ENCODE results near the gene SPESP1.

The SPESP1 gene

DNA sequence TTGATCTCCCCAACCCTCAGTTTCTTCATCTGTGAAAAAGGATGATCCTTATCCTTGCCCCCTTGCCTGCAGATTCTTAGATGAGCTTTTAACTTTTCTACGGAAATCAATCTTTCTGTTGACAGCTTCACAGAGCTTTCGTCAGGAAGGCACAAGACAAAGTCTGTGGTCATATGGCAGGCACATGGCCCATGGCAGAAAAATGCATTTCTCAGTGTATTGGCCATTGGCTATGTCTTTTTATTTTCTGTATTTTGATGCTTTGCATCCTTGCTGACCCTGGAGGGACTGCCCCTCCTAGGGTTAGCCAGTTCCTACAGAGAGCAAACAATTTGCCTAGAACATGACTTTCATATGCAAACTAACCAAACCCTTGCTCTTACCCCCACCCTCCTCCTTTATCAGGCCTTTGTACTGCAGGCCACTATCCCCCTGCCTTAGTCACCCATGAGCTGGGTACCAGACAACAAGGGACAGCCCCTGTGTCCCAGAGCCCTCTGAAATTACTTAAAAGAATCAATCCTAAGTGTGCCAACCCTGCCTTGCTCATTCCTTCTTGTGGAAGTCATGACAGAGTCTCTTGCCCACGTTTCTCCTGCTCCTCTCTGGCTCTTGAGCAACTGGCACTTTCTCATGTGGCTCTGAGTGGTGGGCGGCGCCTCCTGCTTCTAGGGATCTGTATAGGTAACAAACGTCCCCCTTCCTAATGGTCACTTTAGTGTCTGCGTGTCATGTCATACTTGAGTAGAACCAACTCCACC lies 60.1 kb downstream of the SPESP1 start:
- DNase-seq (ENCODE audit: low read depth in 2 of 2, low spot score in 1 of 2): no peak

DNA sequence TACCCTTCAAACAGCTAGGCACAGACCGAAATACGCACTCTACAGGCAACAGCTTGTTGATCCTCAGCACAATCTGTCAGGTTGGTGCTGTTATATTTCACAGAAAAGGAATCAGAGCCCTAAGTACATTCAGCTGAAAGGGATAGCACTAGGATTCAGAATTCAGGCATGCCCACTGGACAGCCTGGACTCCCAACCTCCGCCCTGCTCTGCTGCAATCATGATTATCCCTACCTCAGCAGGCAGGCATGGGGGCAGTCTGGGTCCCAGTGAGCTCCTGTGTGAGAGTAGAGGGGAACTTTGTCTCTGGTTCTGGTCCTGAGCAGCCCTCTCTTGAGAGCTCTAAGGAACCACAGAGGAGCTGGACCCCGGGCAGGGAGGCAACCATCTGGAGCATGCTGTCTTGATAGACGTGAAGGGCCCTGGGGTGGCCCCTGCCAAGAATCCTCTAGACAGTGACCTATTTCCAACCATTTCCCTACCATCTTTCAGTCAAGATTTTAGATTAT lies 60.7 kb downstream of the SPESP1 start:
- no peak for DNase-seq (ENCODE audit: low read depth in 2 of 2, low spot score in 1 of 2)

DNA sequence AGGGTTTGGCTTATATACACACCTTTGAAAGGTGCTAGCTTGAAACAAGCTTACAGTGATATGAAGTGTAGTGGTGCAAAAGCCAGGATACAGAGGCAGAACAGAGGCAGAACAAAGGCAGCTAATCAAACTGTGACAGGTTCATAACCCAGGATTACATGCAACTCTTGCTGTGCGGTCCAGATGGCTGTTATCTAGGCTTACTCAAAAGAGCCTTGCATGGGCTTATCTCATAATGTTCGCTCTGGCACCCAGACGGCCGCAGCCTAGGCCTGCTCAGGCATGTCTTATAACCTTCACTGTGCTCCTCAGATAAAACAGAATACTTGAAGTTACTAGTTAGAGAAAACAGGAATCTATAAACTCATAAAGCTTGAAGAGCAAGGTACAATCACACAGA lies 61.4 kb downstream of the SPESP1 start:
- DNase-seq (ENCODE audit: low read depth in 2 of 2, low spot score in 1 of 2): no peak

DNA sequence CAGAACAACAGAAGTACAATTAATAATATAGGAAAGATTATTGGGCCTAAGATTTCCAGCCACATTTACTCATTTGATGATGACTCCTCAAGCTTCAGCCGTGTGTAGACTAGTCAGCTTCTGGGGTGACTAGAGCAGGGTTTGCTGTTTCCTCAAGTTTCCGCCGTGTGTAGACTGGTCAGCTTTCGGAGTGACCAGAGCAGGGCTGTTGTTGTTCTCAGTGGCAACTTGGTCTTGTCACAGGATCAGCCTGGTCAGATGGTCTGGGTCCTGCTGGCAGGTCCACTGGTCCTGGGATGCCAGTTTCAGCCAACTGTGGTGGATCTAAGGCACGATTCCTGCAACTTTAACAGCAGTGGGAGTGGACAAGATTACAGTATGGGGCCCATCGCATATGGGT lies 62.4 kb downstream of the SPESP1 start:
- DNase-seq (ENCODE audit: low read depth in 2 of 2, low spot score in 1 of 2): no peak

DNA sequence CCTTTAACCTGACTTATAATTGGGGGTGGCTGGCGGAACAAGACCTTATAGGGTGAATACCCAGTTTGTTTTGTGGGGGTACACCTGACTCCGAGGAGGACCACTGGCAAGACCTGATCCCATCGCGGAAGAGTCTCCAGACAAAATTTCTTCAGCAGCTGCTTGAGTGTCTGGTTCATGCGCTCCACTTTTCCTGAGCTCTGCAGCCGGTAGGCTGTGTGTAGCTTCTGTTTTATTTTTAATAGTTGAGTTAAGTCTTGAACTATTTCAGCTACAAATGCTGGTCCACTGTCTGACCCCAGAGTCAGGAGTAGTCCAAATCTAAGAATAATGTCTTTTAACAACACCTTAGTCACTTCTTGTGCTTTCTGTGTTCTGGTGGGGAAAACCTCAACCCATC lies 63.0 kb downstream of the SPESP1 start:
- DNase-seq (ENCODE audit: low read depth in 2 of 2, low spot score in 1 of 2): no peak

DNA sequence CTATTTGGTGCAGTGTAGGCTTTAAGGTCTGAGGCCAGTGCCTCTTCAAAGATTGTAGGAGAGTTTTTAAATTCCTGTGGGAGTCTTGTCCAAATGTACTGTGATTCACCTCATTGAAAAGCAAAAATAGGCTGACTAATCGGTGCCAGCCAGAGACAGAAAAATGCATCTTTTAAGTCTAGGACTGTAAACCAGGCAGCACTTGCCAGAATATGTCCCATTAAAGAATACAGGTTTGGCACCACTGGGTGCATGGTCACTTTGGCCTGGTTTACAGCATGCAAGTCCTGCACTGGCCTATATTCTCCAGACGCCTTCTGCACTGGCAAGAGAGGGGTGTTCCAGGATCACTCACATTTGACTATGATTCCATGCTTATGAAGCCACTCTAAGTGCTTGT lies 63.8 kb downstream of the SPESP1 start:
- no peak for DNase-seq (ENCODE audit: low read depth in 2 of 2, low spot score in 1 of 2)

DNA sequence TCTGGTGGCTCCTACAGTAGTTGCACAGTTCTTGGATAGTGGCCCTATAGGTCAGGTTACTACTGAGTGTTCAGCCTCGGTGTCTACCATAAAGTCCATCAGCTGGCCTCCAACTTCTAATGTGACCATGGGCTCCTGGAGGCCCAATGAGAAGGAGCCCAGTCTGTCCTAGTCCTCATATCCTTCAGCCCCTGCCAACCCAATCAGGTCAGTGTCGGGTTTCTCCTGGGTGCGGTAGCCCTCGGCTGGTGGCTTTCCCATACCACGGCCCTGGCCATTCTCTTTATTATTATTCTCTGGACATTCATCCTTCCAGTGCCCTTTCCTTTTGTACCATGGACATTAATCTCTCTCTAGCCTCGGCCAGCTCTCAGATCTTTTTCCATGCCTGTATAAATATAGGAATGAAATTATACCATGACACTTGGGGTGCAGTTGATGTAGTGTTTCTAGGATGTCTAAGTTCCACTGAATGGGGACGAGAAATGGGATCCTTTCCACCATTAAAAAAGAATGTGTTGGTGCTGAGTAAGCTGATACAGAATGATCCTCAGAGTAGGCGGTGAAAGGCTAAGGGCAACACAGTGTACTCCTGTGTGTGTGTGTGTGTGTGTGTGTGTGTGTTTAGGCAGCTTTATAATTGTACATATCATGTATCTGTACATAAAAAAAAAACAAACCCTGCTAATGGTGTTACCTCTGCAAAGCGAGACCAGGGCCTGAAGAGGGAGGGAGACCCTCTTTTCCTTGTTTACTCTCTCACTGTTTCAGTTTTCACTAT lies 64.8 kb downstream of the SPESP1 start:
- no peak for DNase-seq (ENCODE audit: low read depth in 2 of 2, low spot score in 1 of 2)
